ENCODE data around the gene PLXDC1. TPM values are rescaled to one million over a fixed set of nuclear protein-coding genes. Genes with fewer than 3 reads are reported as not detected.

The PLXDC1 gene
- total RNA-seq, 1 donor from 2014 or later: 2.5 TPM

- no peaks in the 10 kb centered on the region for H3K36me3 Mint-ChIP-seq
- H3K4me3 Mint-ChIP-seq: no peak overlapping the region
- Histone ChIP-seq H3K36me3 (no peaks in the 10 kb centered on the region), H4K20me1 (ENCODE audit: low read depth) (no peaks in the 10 kb centered on the region), H3K4me2 (no peak overlapping the region), H3K27me3 (no peaks in the 10 kb centered on the region), H3K4me1 (peaks cover 14% of the 10 kb centered on the region), H3K9ac (no peak overlapping the region), H3F3A (ENCODE audit: low read depth) (no peaks in the 10 kb centered on the region), H3K4me3 (no peak overlapping the region), H3K9me3 (ENCODE audit: low read depth) (no peaks in the 10 kb centered on the region), H2AFZ (replicated peaks) (no peak overlapping the region), H3K27ac (no peak overlapping the region), H3K79me2 (ENCODE audit: low read depth) (no peaks in the 10 kb centered on the region)
- DNase-seq (ENCODE audit: low spot score): no peak
- no peak overlapping the region for H3K27ac Mint-ChIP-seq
- H3K27me3 Mint-ChIP-seq (ENCODE audit: insufficient read depth, low read depth): peaks cover 5% of the 10 kb centered on the region
- peaks cover 18% of the 10 kb centered on the region for H3K4me1 Mint-ChIP-seq
- TF ChIP-seq EZH2 (IDR thresholded peaks at IDR 0.05): no peak
- no peak for TF ChIP-seq EZH2phosphoT487 (IDR thresholded peaks at IDR 0.05)
- no peak for TF ChIP-seq CTCF (IDR thresholded peaks at IDR 0.05)
- H3K9me3 Mint-ChIP-seq: no peaks in the 10 kb centered on the region
Observed at GRCh38 chr17:39083270-39083669, 68.2 kb downstream of the PLXDC1 start.

- Histone ChIP-seq H3K27ac (no peak overlapping the region), H3K4me3 (no peak overlapping the region), H4K20me1 (ENCODE audit: low read depth) (no peaks in the 10 kb centered on the region), H3K9me3 (ENCODE audit: low read depth) (no peaks in the 10 kb centered on the region), H2AFZ (replicated peaks) (no peak overlapping the region), H3K4me2 (no peak overlapping the region), H3K4me1 (peaks cover 14% of the 10 kb centered on the region), H3K9ac (no peak overlapping the region), H3F3A (ENCODE audit: low read depth) (no peaks in the 10 kb centered on the region), H3K27me3 (no peaks in the 10 kb centered on the region), H3K36me3 (no peaks in the 10 kb centered on the region), H3K79me2 (ENCODE audit: low read depth) (no peaks in the 10 kb centered on the region)
- DNase-seq (ENCODE audit: low spot score): no peak
- Mint-ChIP-seq H3K36me3 (no peaks in the 10 kb centered on the region), H3K9me3 (no peaks in the 10 kb centered on the region), H3K4me3 (no peak overlapping the region), H3K27me3 (ENCODE audit: insufficient read depth, low read depth) (peaks cover 5% of the 10 kb centered on the region), H3K4me1 (peaks cover 18% of the 10 kb centered on the region), H3K27ac (no peak overlapping the region)
- no peak for TF ChIP-seq EZH2 (IDR thresholded peaks at IDR 0.05)
- no peak for TF ChIP-seq EZH2phosphoT487 (IDR thresholded peaks at IDR 0.05)
- no peak for TF ChIP-seq CTCF (IDR thresholded peaks at IDR 0.05)
Observed at GRCh38 chr17:39082482-39082881, 69.0 kb downstream of the PLXDC1 start.

GRCh38 chr17:39081851-39082250 lies 69.6 kb downstream of the PLXDC1 start:
- Histone ChIP-seq H3K27ac (no peak overlapping the region), H2AFZ (replicated peaks) (no peak overlapping the region), H3K27me3 (no peaks in the 10 kb centered on the region), H3F3A (ENCODE audit: low read depth) (no peaks in the 10 kb centered on the region), H3K4me3 (no peak overlapping the region), H3K9ac (no peak overlapping the region), H3K9me3 (ENCODE audit: low read depth) (no peaks in the 10 kb centered on the region), H4K20me1 (ENCODE audit: low read depth) (no peaks in the 10 kb centered on the region), H3K4me2 (no peak overlapping the region), H3K36me3 (no peaks in the 10 kb centered on the region), H3K4me1 (peaks cover 14% of the 10 kb centered on the region), H3K79me2 (ENCODE audit: low read depth) (no peaks in the 10 kb centered on the region)
- TF ChIP-seq EZH2phosphoT487 (IDR thresholded peaks at IDR 0.05): no peak
- no peak for TF ChIP-seq EZH2 (IDR thresholded peaks at IDR 0.05)
- no peak for TF ChIP-seq CTCF (IDR thresholded peaks at IDR 0.05)
- H3K36me3 Mint-ChIP-seq: no peaks in the 10 kb centered on the region
- no peak overlapping the region for H3K4me3 Mint-ChIP-seq
- no peak for DNase-seq (ENCODE audit: low spot score)
- no peaks in the 10 kb centered on the region for H3K9me3 Mint-ChIP-seq
- peaks cover 18% of the 10 kb centered on the region for H3K4me1 Mint-ChIP-seq
- peaks cover 5% of the 10 kb centered on the region for H3K27me3 Mint-ChIP-seq (ENCODE audit: insufficient read depth, low read depth)
- no peak overlapping the region for H3K27ac Mint-ChIP-seq

All from neural progenitor cell (in vitro differentiated cells).